GM18505 (cell line): ENCODE results near the gene TTC16.
"Not testable (repeated sequence)": the region's sequence is repeated elsewhere in the genome, so short reads cannot be mapped to it uniquely, and the experiment has no call there.

Source experiments
- ATAC-seq: cut with Tn5 transposase; IDR thresholded peaks from one replicate; pipeline ENCODE4 v1.9.1; 2021; ENCODE audit not compliant: unreplicated experiment
- POLR2A ChIP-seq: IDR thresholded peaks from 4 replicates; pipeline ENCODE4 v1.6.1; 2011; ENCODE audit warnings: borderline replicate concordance; ENCODE audit not compliant: insufficient read depth, insufficient read length; ENCODE audit errors: extremely low read depth

The TTC16 gene

GRCh38 chr9:127746959-127747569, 31.2 kb downstream of the TTC16 start:
- no peak for TF ChIP-seq POLR2A
- ATAC-seq, result no peak

- ATAC-seq, result no peak
- no peak for TF ChIP-seq POLR2A
These were observed 33.4 kb downstream of the TTC16 start for GRCh38 chr9:127749090-127749787.

DNA sequence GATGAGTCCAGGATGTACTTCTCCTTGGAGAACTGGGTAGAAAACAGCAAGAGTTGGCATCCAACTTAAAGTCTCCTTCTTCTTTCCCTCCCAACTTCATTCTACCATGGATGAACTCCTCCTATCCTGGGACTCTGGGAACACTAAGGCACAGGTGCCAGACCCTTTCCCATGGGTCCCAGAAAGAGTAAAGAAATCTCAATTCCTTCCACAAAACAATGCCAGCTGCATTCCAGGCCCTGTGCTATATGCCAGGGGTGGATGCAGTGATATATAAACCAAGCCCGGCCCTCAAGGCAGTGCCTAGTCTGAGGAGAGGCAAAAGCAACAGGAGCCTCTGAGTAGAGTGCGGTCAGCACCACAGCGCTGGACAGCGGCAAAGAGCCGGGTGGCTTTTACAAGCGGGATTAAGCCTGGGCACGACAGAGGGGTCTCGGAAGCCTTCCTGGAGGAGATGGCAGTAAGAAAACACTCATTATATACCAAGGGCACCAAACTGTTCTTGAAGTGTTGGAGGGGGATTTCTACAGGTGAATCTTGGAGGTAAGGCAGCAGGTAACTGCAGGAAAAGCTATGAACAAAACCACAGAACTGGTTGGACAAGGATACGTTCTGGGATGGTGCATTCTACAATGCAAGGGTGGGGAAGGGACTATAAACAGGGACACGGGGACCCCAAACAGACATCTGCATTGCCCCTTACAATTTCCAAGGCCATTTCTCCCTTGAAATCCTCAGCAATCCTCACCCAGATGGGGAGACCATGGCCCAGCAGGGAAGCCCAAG, 35.6 kb downstream of the TTC16 start:
- no peak for ATAC-seq
- TF ChIP-seq POLR2A, result no peak

DNA sequence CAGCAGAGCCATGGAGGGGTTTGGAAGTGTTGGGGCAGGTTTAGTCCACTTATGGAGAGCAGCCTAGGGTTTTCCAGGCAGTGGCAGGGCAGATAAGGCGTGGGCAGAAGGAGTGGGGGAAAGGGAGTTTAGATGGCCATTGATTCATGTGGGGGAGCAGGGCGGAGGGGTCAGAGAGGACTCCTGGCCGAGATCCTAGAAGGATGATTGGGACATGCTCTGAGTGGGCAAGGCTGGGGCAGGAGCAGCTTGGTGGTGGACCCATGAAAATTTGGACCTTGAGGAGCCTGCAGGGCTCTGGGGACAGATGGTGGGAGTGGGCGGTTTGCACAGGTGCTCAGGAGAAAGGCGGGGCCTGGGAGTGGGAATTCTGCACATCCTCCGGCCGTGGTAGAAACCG, 37.3 kb downstream of the TTC16 start:
- no peak for ATAC-seq
- no peak for TF ChIP-seq POLR2A

DNA sequence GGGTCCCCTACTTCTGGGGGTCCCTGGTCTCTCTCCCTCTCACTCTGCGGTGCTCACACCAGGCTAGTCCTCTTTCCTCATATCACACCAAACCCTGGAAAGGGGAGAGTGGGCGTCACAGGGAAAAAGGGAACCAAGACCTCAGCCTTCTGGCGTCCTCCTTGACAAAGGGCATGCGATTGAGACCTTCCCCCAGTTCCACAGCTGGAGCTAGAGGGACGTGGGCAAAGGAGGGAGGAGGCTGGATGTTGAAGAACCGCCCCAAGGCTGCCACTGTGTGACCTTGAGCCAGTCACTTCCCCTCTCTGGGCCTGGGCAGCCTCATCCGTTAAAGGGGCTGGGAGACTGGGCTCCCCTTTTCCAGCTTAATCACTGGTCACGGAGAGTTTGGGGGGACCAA, 37.7 kb downstream of the TTC16 start:
- ATAC-seq, result no peak
- TF ChIP-seq POLR2A, result no peak

DNA sequence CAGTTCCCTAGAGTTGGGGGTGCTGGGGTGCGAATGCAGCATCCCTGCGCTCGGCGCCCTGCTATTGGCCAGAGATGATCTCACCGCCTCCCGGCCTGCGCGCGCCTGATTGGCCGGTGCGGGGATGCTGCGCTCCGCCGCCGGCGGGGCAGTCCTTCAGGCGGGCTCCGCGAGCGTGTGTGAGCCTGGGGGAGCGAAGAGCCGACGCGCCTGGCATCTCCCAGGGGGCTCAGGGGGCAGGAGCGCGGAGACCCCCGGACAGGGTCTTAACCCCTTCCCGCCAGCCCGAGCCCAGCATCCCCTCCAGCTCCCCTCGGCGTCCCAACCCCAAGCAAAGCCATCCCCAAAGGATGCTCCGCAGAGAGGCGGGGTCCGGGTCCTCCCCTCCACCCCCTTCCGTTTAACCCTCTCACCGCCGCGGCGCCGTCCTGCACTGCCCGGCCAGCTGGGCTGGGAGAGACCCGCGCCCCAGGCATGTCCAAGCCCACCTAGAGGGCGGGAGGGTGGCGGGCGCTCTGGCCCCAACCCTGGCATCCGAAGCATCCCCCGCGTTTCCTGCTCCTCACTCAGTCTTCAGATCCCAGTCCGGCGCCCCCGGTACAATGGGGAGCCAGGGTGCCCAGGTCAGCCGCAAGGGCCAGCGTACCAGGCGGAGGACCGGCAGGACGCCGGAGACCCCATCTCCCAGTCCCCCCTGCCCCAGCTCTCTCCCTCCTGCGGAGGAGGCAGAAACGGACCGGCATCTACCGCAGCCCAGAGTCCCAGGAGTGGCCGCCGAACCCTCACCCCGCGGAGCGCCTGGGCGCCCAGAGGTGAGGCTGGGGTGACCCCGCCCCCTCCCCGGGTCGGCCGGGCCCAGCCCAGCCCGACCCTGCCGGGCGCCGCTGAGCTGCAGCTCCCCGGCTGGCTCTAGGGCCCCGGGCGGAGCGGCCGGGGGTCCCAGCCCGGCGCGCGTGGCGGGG, 38.5 kb downstream of the TTC16 start:
- TF ChIP-seq POLR2A, result no peak
- no peak for ATAC-seq

GRCh38 chr9:127755061-127756060, 39.5 kb downstream of the TTC16 start:
- ATAC-seq, result no peak
- no peak for TF ChIP-seq POLR2A

GRCh38 chr9:127756233-127756632, 40.4 kb downstream of the TTC16 start:
- ATAC-seq, result no peak
- TF ChIP-seq POLR2A, result no peak

DNA sequence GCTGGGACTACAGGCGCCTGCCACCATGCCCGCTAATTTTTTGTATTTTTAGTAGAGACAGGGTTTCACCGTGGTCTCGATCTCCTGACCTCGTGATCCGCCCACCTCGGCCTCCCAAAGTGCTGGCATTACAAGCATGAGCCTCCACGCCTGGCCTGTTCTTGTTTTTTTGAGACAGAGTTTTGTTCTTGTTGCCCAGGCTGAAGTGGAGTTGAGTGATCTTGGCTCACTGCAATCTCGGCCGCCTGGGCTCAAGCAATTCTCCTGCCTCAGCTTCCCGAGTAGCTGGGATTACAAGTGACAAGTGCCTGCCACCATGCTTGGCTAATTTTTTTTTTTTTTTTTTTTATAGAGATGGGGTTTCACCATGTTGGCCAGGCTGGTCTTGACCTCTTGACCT, 40.9 kb downstream of the TTC16 start:
- not testable (repeated sequence) for ATAC-seq

GRCh38 chr9:127758843-127759242, 43.0 kb downstream of the TTC16 start:
- no peak for ATAC-seq

GRCh38 chr9:127761061-127761460, 45.2 kb downstream of the TTC16 start:
- no peak for ATAC-seq
- TF ChIP-seq POLR2A, result no peak

More at GRCh38 chr9:127758843-127759242, 43.0 kb downstream of the TTC16 start:
- TF ChIP-seq POLR2A, result no peak

GRCh38 chr9:127761491-127761956, 45.6 kb downstream of the TTC16 start:
- no peak for TF ChIP-seq POLR2A
- ATAC-seq, result no peak
